WERI-Rb-1 (cell line): Measurements from ENCODE around the gene SPATA46.

Experiments
- DNase-seq: peaks from one replicate; pipeline ENCODE4 v3.0.0-alpha.2; 2020
- H3K27ac ChIP-seq: fragments of 250-450 bp; sonication (Bioruptor Pico); 2 replicates; pipeline ENCODE4 v1.5.1; 2020; ENCODE audit warnings: mild to moderate bottlenecking, moderate library complexity
- H3K27me3 ChIP-seq: fragments of 250-450 bp; sonication (Bioruptor Pico); 2 replicates; pipeline ENCODE4 v1.5.1; 2021; ENCODE audit warnings: mild to moderate bottlenecking, low read depth, moderate library complexity; ENCODE audit not compliant: insufficient read depth, severe bottlenecking
- H3K36me3 ChIP-seq: fragments of 250-450 bp; sonication (Bioruptor Pico); 2 replicates; pipeline ENCODE4 v1.5.1; 2020; ENCODE audit warnings: mild to moderate bottlenecking, moderate library complexity
- H3K4me3 ChIP-seq: 2 replicates; pipeline ENCODE4 v1.5.1; 2011; ENCODE audit warnings: low read depth, mild to moderate bottlenecking, control low read depth, low read length
- H3K9me3 ChIP-seq: fragments of 250-450 bp; sonication (Bioruptor Pico); 2 replicates; pipeline ENCODE4 v1.5.1; 2021; ENCODE audit warnings: mild to moderate bottlenecking, moderate library complexity; ENCODE audit not compliant: severe bottlenecking
- CTCF ChIP-seq: IDR thresholded peaks from 2 replicates; pipeline ENCODE4 v1.5.1; 2011; ENCODE audit warnings: low read depth, mild to moderate bottlenecking, control low read depth, inconsistent platforms, low read length

Gene SPATA46

DNA sequence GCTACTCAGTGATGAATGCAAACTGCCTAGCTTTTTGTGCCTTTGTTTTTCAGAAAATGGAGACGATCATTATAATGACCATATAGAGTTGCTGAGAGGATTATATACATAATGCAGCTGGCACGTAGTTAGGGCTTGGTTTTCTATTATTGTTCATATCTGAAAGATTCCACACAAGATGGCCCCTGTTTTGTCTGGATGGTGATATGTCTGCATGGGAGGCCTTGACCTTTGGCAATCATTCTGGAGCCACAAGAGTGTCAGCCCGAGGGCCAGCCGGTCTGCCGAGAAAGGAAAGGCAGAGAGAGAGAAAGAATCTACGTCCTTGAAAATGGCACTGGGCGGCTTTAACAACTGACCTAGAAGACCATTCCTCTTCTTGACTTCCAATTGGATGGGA lies 41.0 kb upstream of the SPATA46 start:
- Histone ChIP-seq H3K9me3 (peaks cover 3% of the 10 kb centered on the region), H3K27me3 (no peaks in the 10 kb centered on the region), H3K36me3 (no peaks in the 10 kb centered on the region), H3K27ac (no peak overlapping the region), H3K4me3 (no peak overlapping the region)
- no peak for DNase-seq
- no peak for TF ChIP-seq CTCF

DNA sequence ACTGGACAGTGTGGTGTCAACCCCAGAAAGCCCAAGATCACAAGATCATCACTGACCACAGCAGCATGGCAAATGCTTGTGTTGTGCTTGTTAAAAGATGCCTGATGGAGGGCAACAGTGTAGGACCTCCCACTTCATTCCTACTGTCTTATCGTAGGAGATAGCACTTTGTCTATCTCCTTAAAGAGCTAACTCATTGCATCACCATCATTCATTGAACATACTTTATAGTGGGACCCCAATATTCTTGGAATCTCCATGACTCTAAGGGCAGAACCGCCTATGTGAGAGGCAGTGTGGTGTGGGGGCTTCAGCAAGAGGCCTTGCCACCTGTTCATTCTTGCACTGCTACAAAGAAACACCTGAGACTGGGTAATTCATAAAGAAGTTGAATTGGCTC lies 40.3 kb upstream of the SPATA46 start:
- Histone ChIP-seq H3K27me3 (no peaks in the 10 kb centered on the region), H3K9me3 (peaks cover 3% of the 10 kb centered on the region)

GRCh38 chr1:162416215-162416614 lies 39.6 kb upstream of the SPATA46 start:
- no peak for DNase-seq
- peaks cover 3% of the 10 kb centered on the region for H3K9me3 ChIP-seq
- TF ChIP-seq CTCF, result no peak

More for the DNA sequence above, 40.3 kb upstream of the SPATA46 start:
- no peak for DNase-seq
- Histone ChIP-seq H3K27ac (no peak overlapping the region), H3K36me3 (no peaks in the 10 kb centered on the region), H3K4me3 (no peak overlapping the region)
- TF ChIP-seq CTCF, result no peak

GRCh38 chr1:162412002-162412401 lies 35.3 kb upstream of the SPATA46 start, which contains the start of gene SH2D1B:
SH2D1B (minus strand) TSS chr1:162412136; CDS start chr1:162412016, 120 bp downstream.
- H3K27ac ChIP-seq, result no peak within 1 kb of the TSS
- no peaks in the 10 kb centered on the region for H3K36me3 ChIP-seq
- H3K9me3 ChIP-seq, result peaks cover 3% of the 10 kb centered on the region
- no peak within 1 kb of the TSS for H3K4me3 ChIP-seq
- no peaks in the 10 kb centered on the region for H3K27me3 ChIP-seq
- no peak for DNase-seq
- no peak for TF ChIP-seq CTCF

More at GRCh38 chr1:162416215-162416614, 39.6 kb upstream of the SPATA46 start:
- no peak overlapping the region for H3K27ac ChIP-seq
- no peaks in the 10 kb centered on the region for H3K36me3 ChIP-seq
- H3K27me3 ChIP-seq, result no peaks in the 10 kb centered on the region
- no peak overlapping the region for H3K4me3 ChIP-seq

- no peak for DNase-seq
- TF ChIP-seq CTCF, result no peak
- H3K4me3 ChIP-seq, result no peak overlapping the region
- H3K36me3 ChIP-seq, result no peaks in the 10 kb centered on the region
- H3K9me3 ChIP-seq, result no peaks in the 10 kb centered on the region
- no peak overlapping the region for H3K27ac ChIP-seq
- no peaks in the 10 kb centered on the region for H3K27me3 ChIP-seq
Measured at GRCh38 chr1:162407539-162407938, 30.9 kb upstream of the SPATA46 start.

DNA sequence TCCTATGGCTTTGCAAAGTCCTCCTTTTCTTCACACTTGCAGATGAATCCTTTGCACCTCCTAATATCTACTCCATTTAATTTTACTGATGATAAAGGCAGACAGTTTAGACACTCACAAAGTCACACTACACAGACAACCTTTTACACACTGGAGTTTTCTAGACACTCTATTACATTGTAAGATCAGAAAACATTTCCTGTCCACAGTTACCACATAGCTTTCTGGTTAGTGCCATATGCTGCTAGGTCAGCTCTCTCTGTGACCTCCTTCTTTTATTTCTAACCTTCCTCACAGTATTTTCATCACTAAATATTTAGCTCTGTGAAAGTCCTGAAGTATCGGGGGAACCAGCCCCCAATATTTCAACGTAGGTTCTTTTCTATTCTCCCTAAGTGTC lies 30.2 kb upstream of the SPATA46 start:
- no peak overlapping the region for H3K27ac ChIP-seq
- H3K27me3 ChIP-seq, result no peaks in the 10 kb centered on the region
- no peak for TF ChIP-seq CTCF
- DNase-seq, result no peak
- H3K4me3 ChIP-seq, result no peak overlapping the region
- H3K36me3 ChIP-seq, result no peaks in the 10 kb centered on the region
- H3K9me3 ChIP-seq, result no peaks in the 10 kb centered on the region
